Vagina (tissue), 2 donors: ENCODE results near the gene CLIC1. TPM values are rescaled to one million over a fixed set of nuclear protein-coding genes. Genes with fewer than 3 reads are reported as not detected.

Source experiments
- DNase-seq, 2 donors: peaks; one replicate each; pipeline ENCODE4 v3.0.0-alpha.2; 2017; ENCODE audit errors: extremely low spot score in 2 of 2
- H3K27ac ChIP-seq: fragments of 200-600 bp; sonication (generic); one replicate; pipeline ENCODE4 v1.5.1; 2019
- H3K27me3 ChIP-seq: fragments of 200-600 bp; sonication (generic); one replicate; pipeline ENCODE4 v1.5.1; 2019
- H3K36me3 ChIP-seq, 2 donors: fragments of 200-600 bp; sonication (generic); one replicate each; pipeline ENCODE4 v1.5.1; 2017 to 2019
- H3K4me1 ChIP-seq: fragments of 200-600 bp; sonication (generic); one replicate; pipeline ENCODE4 v1.5.1; 2019
- H3K4me3 ChIP-seq, 2 donors: fragments of 200-600 bp; sonication (generic); 1 replicate in 1 of 2; 2 replicates in 1 of 2; pipeline ENCODE4 v1.5.1; 2016 to 2019
- H3K9me3 ChIP-seq: fragments of 200-600 bp; sonication (generic); one replicate; pipeline ENCODE4 v1.5.1; 2019
- POLR2A ChIP-seq, 2 donors: fragments of 450-650 bp; IDR thresholded peaks; one replicate each; pipeline ENCODE4 v1.6.1; 2017; ENCODE audit warnings: antibody characterized with exemption in 2 of 2, mild to moderate bottlenecking in 2 of 2, moderate library complexity in 2 of 2
- POLR2AphosphoS5 ChIP-seq, 2 donors: sonication (generic); formaldehyde crosslinking; IDR thresholded peaks; one replicate each; pipeline ENCODE4 v1.9.0; 2017; ENCODE audit warnings: antibody characterized with exemption in 2 of 2, mild to moderate bottlenecking in 2 of 2, low read depth in 1 of 2; ENCODE audit not compliant: insufficient read depth in 1 of 2
- intact Hi-C: fragments of 100-400 bp; cut with DNase I; formaldehyde crosslinking; loops from one replicate; pipeline ENCODE4 v1.15.1; 2023
- total RNA-seq: library from RNA; depleted of rRNA; stranded (reverse); fragments of >200 nt; gene quantifications from one replicate; pipeline ENCODE4 v1.2.3, GENCODE V29; 2016
- TF ChIP-seq, protein P1 (sequence below), 3 experiments: fragments of 450-650 bp in 2 of 3; fragments of 200-600 bp in 1 of 3; sonication (generic) in 1 of 3; IDR thresholded peaks; one replicate each; pipeline ENCODE4 v1.5.1; 2017 to 2019; ENCODE audit warnings: antibody characterized with exemption in 3 of 3, mild to moderate bottlenecking in 2 of 3, moderate library complexity in 2 of 3

CLIC1 gene
- total RNA-seq = 250 TPM

DNA sequence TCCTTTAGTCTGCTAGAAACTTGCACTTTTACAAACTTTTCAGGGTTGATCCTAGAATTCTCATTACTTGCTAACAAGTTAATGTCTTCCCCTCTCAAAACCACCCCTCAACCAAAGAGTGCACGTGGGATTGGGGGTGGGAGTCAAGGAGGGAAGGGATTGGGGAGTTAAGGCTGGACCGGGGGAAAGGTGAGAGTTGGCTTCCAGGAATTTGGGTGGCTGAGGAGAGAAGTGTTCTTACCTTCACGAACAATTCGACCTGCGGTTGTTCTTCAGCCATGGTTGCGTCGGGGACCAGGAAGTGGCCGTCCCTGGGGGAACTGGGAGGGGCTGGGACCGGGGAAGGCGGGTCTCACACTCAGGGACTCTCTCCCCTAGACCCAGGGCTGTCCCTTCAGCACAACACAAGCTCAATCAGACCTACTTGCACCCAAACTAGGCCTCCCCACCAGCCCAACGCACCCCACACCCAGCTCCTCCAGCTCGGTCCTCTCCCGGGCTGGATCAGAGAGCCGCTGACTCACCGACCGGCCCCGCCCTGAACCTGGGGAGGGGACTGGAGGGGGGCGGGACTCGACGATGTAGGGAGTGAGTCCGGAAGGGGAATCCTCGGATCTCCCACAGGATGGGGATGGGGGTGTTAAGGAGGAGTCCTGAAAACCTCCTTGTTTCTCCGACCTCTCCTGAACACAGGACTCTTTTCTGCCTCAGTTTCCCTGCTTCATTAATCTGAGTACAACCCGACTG, at the start of gene CLIC1:
Gene CLIC1, minus strand, starts transcription at position 510 of the 747 bp plus-strand sequence. Its CDS starts 230 bp downstream, at position 280.
- TF ChIP-seq POLR2A (IDR thresholded peaks at IDR 0.05) (peak in 1 of 2 donors; percentile 97), POLR2AphosphoS5 (IDR thresholded peaks at IDR 0.05; ENCODE audit: insufficient read depth in 1 of 2, low read depth in 1 of 2) (peak; percentile 85 to 100)
- TF ChIP-seq, protein P1, sequence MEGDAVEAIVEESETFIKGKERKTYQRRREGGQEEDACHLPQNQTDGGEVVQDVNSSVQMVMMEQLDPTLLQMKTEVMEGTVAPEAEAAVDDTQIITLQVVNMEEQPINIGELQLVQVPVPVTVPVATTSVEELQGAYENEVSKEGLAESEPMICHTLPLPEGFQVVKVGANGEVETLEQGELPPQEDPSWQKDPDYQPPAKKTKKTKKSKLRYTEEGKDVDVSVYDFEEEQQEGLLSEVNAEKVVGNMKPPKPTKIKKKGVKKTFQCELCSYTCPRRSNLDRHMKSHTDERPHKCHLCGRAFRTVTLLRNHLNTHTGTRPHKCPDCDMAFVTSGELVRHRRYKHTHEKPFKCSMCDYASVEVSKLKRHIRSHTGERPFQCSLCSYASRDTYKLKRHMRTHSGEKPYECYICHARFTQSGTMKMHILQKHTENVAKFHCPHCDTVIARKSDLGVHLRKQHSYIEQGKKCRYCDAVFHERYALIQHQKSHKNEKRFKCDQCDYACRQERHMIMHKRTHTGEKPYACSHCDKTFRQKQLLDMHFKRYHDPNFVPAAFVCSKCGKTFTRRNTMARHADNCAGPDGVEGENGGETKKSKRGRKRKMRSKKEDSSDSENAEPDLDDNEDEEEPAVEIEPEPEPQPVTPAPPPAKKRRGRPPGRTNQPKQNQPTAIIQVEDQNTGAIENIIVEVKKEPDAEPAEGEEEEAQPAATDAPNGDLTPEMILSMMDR (IDR thresholded peaks at IDR 0.05) = no peak
- intact Hi-C loops = loop anchor here (5.0 to 10.0 kb wide), 3 partner anchors 51 to 76 kb away; partner anchors contain the start of genes LY6G5C and VARS1
- Histone ChIP-seq H3K36me3 (peaks cover 3 to 31% of the 10 kb centered on the region in 2 donors), H3K27ac (peak within 1 kb of the TSS; percentile 96), H3K9me3 (no peaks in the 10 kb centered on the region), H3K4me3 (peak within 1 kb of the TSS; percentile 67 to 82), H3K27me3 (no peaks in the 10 kb centered on the region), H3K4me1 (peaks cover 60% of the 10 kb centered on the region)
- DNase-seq = peak in 1 of 2 donors; percentile 96

DNA sequence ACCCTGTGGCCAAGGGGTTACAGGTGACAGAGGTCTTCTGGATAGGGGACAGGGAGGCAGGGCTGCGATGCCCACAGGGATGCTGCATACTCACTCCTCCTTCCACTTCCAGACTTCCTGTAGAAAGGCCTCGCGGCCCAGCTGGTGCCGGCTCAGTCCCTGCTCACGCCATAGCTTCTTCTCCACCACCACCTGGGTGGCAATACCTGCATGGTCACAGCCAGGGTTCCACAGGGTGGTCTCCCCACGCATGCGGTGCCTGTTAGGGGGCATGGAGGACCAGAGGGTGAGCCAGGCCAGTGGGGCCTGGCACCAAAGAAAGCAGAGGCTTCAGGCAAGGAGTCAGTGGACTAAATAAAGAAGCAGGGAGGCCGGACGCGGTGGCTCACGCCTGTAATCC, 49.1 kb upstream of the CLIC1 start:
- intact Hi-C loops = no loop called here
- H3K36me3 ChIP-seq = peaks cover 0 to 42% of the 10 kb centered on the region in 2 donors
- H3K27me3 ChIP-seq = no peaks in the 10 kb centered on the region
- H3K4me1 ChIP-seq = no peaks in the 10 kb centered on the region
- no peaks in the 10 kb centered on the region for H3K9me3 ChIP-seq
- TF ChIP-seq, protein P1 (IDR thresholded peaks at IDR 0.05) = no peak
- no peak for TF ChIP-seq POLR2AphosphoS5 (IDR thresholded peaks at IDR 0.05; ENCODE audit: insufficient read depth in 1 of 2, low read depth in 1 of 2)
- TF ChIP-seq POLR2A (IDR thresholded peaks at IDR 0.05) = no peak
- H3K4me3 ChIP-seq = no peak overlapping the region
- no peak for DNase-seq
- no peak overlapping the region for H3K27ac ChIP-seq

DNA sequence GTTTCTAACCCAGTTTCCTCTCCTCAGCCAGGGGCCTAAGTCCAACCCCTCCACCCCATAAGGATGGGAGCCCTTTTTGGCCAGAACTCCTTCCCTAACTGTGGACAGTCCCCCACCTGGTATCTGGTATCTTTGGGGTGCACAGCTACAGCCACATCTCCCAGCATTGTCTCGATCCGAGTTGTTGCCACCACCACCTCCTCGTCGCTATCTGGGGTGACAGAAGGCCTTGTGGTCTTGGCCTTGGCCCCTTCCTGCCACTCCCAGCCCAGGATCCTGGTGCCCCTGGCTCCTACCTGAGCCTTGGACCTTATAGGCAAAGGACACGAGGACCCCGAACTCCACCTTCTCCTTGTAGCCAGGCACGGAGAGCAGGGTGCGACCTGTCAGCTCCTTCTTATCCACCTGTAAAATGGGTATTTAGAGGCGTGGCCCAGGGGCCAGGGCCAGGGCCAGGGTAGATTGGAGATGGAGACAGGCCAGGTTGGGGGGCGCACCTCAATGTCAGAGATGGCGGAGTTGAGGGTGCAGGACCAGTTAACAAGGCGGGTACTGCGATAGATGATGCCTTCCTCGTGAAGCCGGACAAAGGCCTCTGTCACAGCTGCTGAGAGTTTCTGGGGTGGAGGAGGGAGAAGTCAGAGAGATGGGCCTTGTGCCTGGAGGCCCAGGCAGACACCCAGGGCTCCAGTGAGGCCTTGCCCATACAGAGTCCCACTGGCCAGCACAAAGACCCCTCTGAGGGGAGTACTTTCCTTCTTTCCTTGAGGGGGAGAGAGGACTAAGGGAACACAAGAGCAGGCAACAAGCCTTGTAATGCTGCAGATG, 48.0 kb upstream of the CLIC1 start:
- H3K27me3 ChIP-seq = no peaks in the 10 kb centered on the region
- TF ChIP-seq POLR2A (IDR thresholded peaks at IDR 0.05) (no peak), POLR2AphosphoS5 (IDR thresholded peaks at IDR 0.05; ENCODE audit: insufficient read depth in 1 of 2, low read depth in 1 of 2) (no peak)
- TF ChIP-seq, protein P1 (IDR thresholded peaks at IDR 0.05) = no peak
- H3K4me1 ChIP-seq = no peaks in the 10 kb centered on the region
- no peak for DNase-seq
- H3K4me3 ChIP-seq = no peak overlapping the region
- no peak overlapping the region for H3K27ac ChIP-seq
- no peaks in the 10 kb centered on the region for H3K9me3 ChIP-seq
- intact Hi-C loops = no loop called here
- peaks cover 0 to 54% of the 10 kb centered on the region in 2 donors for H3K36me3 ChIP-seq

DNA sequence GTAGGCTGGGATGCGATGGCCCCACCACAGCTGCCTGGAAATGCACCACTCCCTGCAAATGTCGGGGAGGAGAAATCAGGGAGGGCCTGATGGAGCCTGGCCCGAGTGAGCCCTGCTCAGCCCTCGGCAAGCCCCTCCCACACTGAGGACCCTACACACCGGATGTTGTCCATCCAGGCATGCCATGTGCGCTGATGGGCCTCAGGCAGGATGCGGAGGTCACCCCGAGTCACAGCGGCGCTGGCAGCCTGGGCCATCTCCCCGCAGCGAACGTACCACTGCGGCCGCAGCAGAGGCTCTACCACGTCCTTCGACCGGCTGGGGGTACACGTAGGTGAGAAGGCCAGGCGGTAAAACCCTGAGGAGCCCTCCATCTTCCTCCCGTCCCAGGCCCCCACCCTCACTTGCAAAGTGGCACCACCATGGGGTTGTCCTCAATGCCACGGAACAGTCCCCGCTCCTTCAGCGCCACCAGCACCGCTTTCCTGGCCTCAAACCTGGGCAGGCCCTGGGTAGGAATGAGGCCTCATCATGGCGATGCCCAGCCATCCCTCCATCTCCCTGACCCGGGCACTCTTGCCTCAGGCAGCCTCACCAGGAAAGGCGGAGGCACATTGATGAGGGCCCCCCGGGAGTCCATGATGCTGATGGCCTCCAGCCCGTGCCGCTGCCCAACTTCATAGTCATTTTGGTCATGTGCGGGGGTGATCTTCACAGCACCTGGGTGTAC, 46.0 kb upstream of the CLIC1 start:
- Histone ChIP-seq H3K4me1 (peaks cover 2% of the 10 kb centered on the region), H3K27me3 (no peaks in the 10 kb centered on the region), H3K27ac (no peak overlapping the region), H3K9me3 (no peaks in the 10 kb centered on the region), H3K4me3 (no peak overlapping the region), H3K36me3 (peaks cover 0 to 60% of the 10 kb centered on the region in 2 donors)
- no peak for DNase-seq
- TF ChIP-seq, protein P1 (IDR thresholded peaks at IDR 0.05) = no peak
- TF ChIP-seq POLR2A (IDR thresholded peaks at IDR 0.05) (no peak), POLR2AphosphoS5 (IDR thresholded peaks at IDR 0.05; ENCODE audit: insufficient read depth in 1 of 2, low read depth in 1 of 2) (no peak)
- intact Hi-C loops = no loop called here
